H9 (cell line): ENCODE measurements around the gene ONECUT1. TPM values are rescaled to one million over a fixed set of nuclear protein-coding genes. Genes with fewer than 3 reads are reported as not detected.

Experiments
- DNase-seq: peaks from one replicate; pipeline ENCODE4 v3.0.0-alpha.2; 2017
- H2AFZ ChIP-seq: one replicate; pipeline ENCODE4 v1.6.1; 2013; ENCODE audit warnings: mild to moderate bottlenecking, low read length, control low read depth, moderate library complexity
- H2AK5ac ChIP-seq: 2 replicates; pipeline ENCODE4 v1.6.1; 2013; ENCODE audit warnings: low read length, control low read depth, mixed read lengths; ENCODE audit not compliant: insufficient read length
- H2BK120ac ChIP-seq: one replicate; pipeline ENCODE4 v1.6.1; 2013; ENCODE audit warnings: low read depth, mild to moderate bottlenecking, low read length, control low read depth, inconsistent platforms; ENCODE audit not compliant: poor library complexity, severe bottlenecking
- H2BK12ac ChIP-seq: 2 replicates; pipeline ENCODE4 v1.6.1; 2013; ENCODE audit warnings: low read length, control low read depth, mixed read lengths, low read depth; ENCODE audit not compliant: insufficient read length
- H2BK15ac ChIP-seq: 2 replicates; pipeline ENCODE4 v1.6.1; 2013; ENCODE audit warnings: low read depth, low read length, control low read depth
- H2BK20ac ChIP-seq: one replicate; pipeline ENCODE4 v1.6.1; 2013; ENCODE audit warnings: low read depth, mild to moderate bottlenecking, low read length, control low read depth, inconsistent platforms; ENCODE audit not compliant: poor library complexity, severe bottlenecking
- H2BK5ac ChIP-seq: 2 replicates; pipeline ENCODE4 v1.6.1; 2013; ENCODE audit warnings: low read length, control low read depth, mixed read lengths; ENCODE audit not compliant: insufficient read length
- H3K14ac ChIP-seq: 2 replicates; pipeline ENCODE4 v1.6.1; 2013; ENCODE audit warnings: low read length, control low read depth; ENCODE audit not compliant: insufficient read depth
- H3K18ac ChIP-seq: 2 replicates; pipeline ENCODE4 v1.6.1; 2013; ENCODE audit warnings: low read depth, mild to moderate bottlenecking, mixed read lengths, low read length, control low read depth; ENCODE audit not compliant: insufficient read length
- H3K23ac ChIP-seq: 2 replicates; pipeline ENCODE4 v1.6.1; 2013; ENCODE audit warnings: low read length, control low read depth, mixed read lengths, low read depth; ENCODE audit not compliant: insufficient read length
- H3K23me2 ChIP-seq: 2 replicates; pipeline ENCODE4 v1.6.1; 2013; ENCODE audit warnings: low read depth, mild to moderate bottlenecking, mixed read lengths, low read length, control low read depth; ENCODE audit not compliant: insufficient read length, poor library complexity, severe bottlenecking
- H3K27ac ChIP-seq: 2 replicates; pipeline ENCODE4 v1.5.1; 2013; ENCODE audit warnings: low read length, control low read depth, mixed read lengths, low read depth; ENCODE audit not compliant: insufficient read length
- H3K27me3 ChIP-seq: 2 replicates; pipeline ENCODE4 v1.6.1; 2013; ENCODE audit warnings: low read length, control low read depth, inconsistent platforms; ENCODE audit not compliant: insufficient read depth
- H3K4ac ChIP-seq: 2 replicates; pipeline ENCODE4 v1.6.1; 2013; ENCODE audit warnings: low read depth, mild to moderate bottlenecking, control low read depth, inconsistent platforms, low read length, moderate library complexity
- H3K4me1 ChIP-seq: 2 replicates; pipeline ENCODE4 v1.6.1; 2013; ENCODE audit warnings: low read length, control low read depth, inconsistent platforms; ENCODE audit not compliant: insufficient read depth
- H3K4me2 ChIP-seq: 2 replicates; pipeline ENCODE4 v1.6.1; 2013; ENCODE audit warnings: low read length, control low read depth, mixed read lengths; ENCODE audit not compliant: insufficient read length, insufficient read depth
- H3K56ac ChIP-seq: 2 replicates; pipeline ENCODE4 v1.6.1; 2013; ENCODE audit warnings: low read depth, mild to moderate bottlenecking, mixed read lengths, low read length, control low read depth; ENCODE audit not compliant: insufficient read length
- H3K79me1 ChIP-seq: 2 replicates; pipeline ENCODE4 v1.6.1; 2013; ENCODE audit warnings: low read depth, mild to moderate bottlenecking, moderate library complexity, low read length, control low read depth, inconsistent platforms; ENCODE audit not compliant: insufficient read depth, poor library complexity, severe bottlenecking
- H3K79me2 ChIP-seq: 2 replicates; pipeline ENCODE4 v1.6.1; 2013; ENCODE audit warnings: low read length, control low read depth, inconsistent platforms; ENCODE audit not compliant: insufficient read depth
- H3K9ac ChIP-seq: 2 replicates; pipeline ENCODE4 v1.6.1; 2013; ENCODE audit warnings: low read length, control low read depth, mixed read lengths; ENCODE audit not compliant: insufficient read length; ENCODE audit errors: extremely low read depth
- H3K9me3 ChIP-seq: one replicate; pipeline ENCODE4 v1.6.1; 2013; ENCODE audit warnings: low read depth, low read length, inconsistent platforms; ENCODE audit not compliant: control insufficient read depth
- H3T11ph ChIP-seq: one replicate; pipeline ENCODE4 v1.6.1; 2013; ENCODE audit warnings: mild to moderate bottlenecking, low read length, control low read depth, inconsistent platforms
- H4K20me1 ChIP-seq: one replicate; pipeline ENCODE4 v1.6.1; 2013; ENCODE audit not compliant: control insufficient read depth, insufficient read length, insufficient read depth
- H4K5ac ChIP-seq: 2 replicates; pipeline ENCODE4 v1.6.1; 2013; ENCODE audit warnings: low read depth, mild to moderate bottlenecking, mixed read lengths, low read length, control low read depth; ENCODE audit not compliant: insufficient read length
- H4K8ac ChIP-seq: replicated peaks from 2 replicates; pipeline ENCODE4 v1.6.1; 2013; ENCODE audit warnings: low read length, control low read depth, mixed read lengths, low read depth; ENCODE audit not compliant: insufficient read length
- H4K91ac ChIP-seq: 2 replicates; pipeline ENCODE4 v1.6.1; 2013; ENCODE audit warnings: low read depth, mild to moderate bottlenecking, moderate library complexity, mixed read lengths, low read length, control low read depth; ENCODE audit not compliant: insufficient read length
- H3K27ac Mint-ChIP-seq, 3 experiments: 2 replicates in 2 of 3; 3 replicates in 1 of 3; pipeline ENCODE4 v1.8.0; 2020 to 2021; ENCODE audit warnings: mixed read lengths in 3 of 3, mild to moderate bottlenecking in 1 of 3, moderate library complexity in 1 of 3
- H3K27me3 Mint-ChIP-seq: 2 replicates; pipeline ENCODE4 v1.8.0; 2021; ENCODE audit warnings: low read depth, mild to moderate bottlenecking, moderate library complexity, mixed read lengths
- H3K36me3 Mint-ChIP-seq, 3 experiments: 2 replicates in 2 of 3; 3 replicates in 1 of 3; pipeline ENCODE4 v1.8.0; 2020 to 2021; ENCODE audit warnings: low read depth in 3 of 3, mixed read lengths in 3 of 3; ENCODE audit not compliant: insufficient read depth in 1 of 3
- H3K4me1 Mint-ChIP-seq, 2 experiments: 2 replicates each; pipeline ENCODE4 v1.8.0; 2020; ENCODE audit warnings: mixed read lengths in 2 of 2
- H3K4me3 Mint-ChIP-seq, 2 experiments: 2 replicates in 1 of 2; 3 replicates in 1 of 2; pipeline ENCODE4 v1.8.0; 2020 to 2021; ENCODE audit warnings: mild to moderate bottlenecking in 2 of 2, mixed read lengths in 2 of 2, moderate library complexity in 1 of 2
- H3K9me3 Mint-ChIP-seq, 2 experiments: 2 replicates in 1 of 2; 3 replicates in 1 of 2; pipeline ENCODE4 v1.8.0; 2020; ENCODE audit warnings: mild to moderate bottlenecking in 2 of 2, mixed read lengths in 2 of 2, moderate library complexity in 1 of 2
- CTCF ChIP-seq: fragments of 200-600 bp; sonication (generic); conservative IDR thresholded peaks from 3 replicates; pipeline ENCODE4 v1.8.0; 2021; ENCODE audit warnings: antibody characterized with exemption, mild to moderate bottlenecking
- WGBS: extraction: QIAGEN DNeasy Blood & Tissue Kit; methylation state at CpG from one replicate; pipeline ENCODE4 v1.1.7; 2013; ENCODE audit warnings: missing lambda C conversion rate, low lambda C conversion rate, mixed read lengths; ENCODE audit not compliant: insufficient read length; ENCODE audit errors: extremely low coverage; 5-methylcytosine and 5-hydroxymethylcytosine counted together
- total RNA-seq: library from RNA; stranded (reverse); gene quantifications from 2 replicates; pipeline ENCODE4 v1.2.1, GENCODE V29; 2021

ONECUT1 gene
- total RNA-seq, 1 experiment from 2014 or later, result 14.1 TPM

- Histone ChIP-seq H3K79me1 (no peaks in the 10 kb centered on the region), H3K9ac (no peak overlapping the region), H2BK15ac (no peak overlapping the region), H3K23ac (no peak overlapping the region), H4K8ac (no peak overlapping the region), H3K23me2 (peaks cover 13% of the 10 kb centered on the region), H3K27ac (no peak overlapping the region), H4K5ac (no peak overlapping the region), H3K4ac (no peak overlapping the region), H3K4me2 (no peak overlapping the region), H4K20me1 (no peaks in the 10 kb centered on the region), H2BK12ac (no peak overlapping the region), H3K27me3 (no peaks in the 10 kb centered on the region; the same call in 1 of the 2 replicates), H2BK120ac (no peak overlapping the region), H3K14ac (no peak overlapping the region), H3K4me1 (no peaks in the 10 kb centered on the region; the same call in 1 of the 2 replicates), H3K79me2 (no peaks in the 10 kb centered on the region), H3K18ac (no peak overlapping the region), H2BK5ac (no peak overlapping the region), H4K91ac (no peak overlapping the region), H3K9me3 (no peaks in the 10 kb centered on the region), H2AFZ (no peak overlapping the region), H2BK20ac (no peak overlapping the region), H3T11ph (no peak overlapping the region), H2AK5ac (no peak overlapping the region), H3K56ac (no peak overlapping the region)
- H3K4me1 Mint-ChIP-seq, result peaks cover 5 to 12% of the 10 kb centered on the region in 2 experiments; a peak in 3 of 4 replicates
- no peak for DNase-seq
- no peak for TF ChIP-seq CTCF
- H3K9me3 Mint-ChIP-seq, result no peaks in the 10 kb centered on the region
- no CpG with 5 or more reads among the region's 2 CpGs for WGBS
- no peak overlapping the region for H3K27ac Mint-ChIP-seq
- H3K36me3 Mint-ChIP-seq, result no peaks in the 10 kb centered on the region
- peaks cover 1% of the 10 kb centered on the region; the same call in 1 of the 2 replicates for H3K27me3 Mint-ChIP-seq
- no peak overlapping the region for H3K4me3 Mint-ChIP-seq
Observed at GRCh38 chr15:52808996-52809395, 18.9 kb upstream of the ONECUT1 start.
